NCI-H526 treated with DMSO at 0.1 percent for 48 hours (cell line): Measurements from ENCODE around the gene ADD3.
"Not testable (repeated sequence)": the region's sequence is repeated elsewhere in the genome, so short reads cannot be mapped to it uniquely, and the experiment has no call there.

Experiments
- DNase-seq: peaks from one replicate; lab custom pipeline; 2025; lab: John Stamatoyannopoulos, UW

ADD3 gene

DNA sequence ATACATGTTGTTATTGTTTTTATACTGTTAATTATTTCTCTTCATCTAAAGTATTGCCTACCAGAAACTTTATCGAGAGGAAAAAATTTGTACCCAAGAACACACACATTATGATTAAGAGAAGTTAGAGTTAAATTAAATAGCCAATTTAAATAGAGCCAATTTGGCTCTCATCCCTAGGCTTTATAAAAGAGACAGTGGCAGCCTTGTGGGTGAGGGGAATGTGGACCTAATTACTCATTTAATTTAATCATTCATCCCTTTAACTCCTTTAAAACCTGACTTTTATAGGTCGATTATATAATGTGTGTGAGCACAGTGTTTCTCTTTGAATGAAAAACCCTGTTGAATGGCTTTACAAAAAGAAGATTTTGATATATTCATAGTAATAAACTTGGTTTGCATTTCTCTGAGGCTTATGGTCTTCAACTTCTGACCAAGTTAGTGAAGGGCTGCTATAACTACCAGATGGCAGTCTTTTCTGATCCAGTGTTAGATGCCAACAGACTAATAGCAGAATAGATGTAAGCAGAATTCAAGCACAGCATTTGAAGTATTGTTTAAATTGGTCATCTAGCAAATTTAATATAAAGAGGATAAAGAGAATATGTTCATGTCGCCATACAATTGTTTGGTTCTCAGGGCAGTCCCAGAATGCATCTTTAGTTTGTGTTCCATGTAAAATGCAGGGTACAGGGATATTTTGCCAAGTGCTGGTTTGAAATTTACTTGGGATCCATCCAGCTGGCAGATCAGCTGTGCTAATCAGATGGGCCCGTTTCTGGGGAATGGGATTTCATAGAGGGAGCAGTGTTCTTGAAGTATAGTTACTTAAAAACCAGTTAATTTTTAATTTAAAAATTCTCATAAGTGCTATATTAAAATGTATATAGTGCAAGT lies 25.3 kb downstream of the ADD3 start:
- no peak for DNase-seq

GRCh38 chr10:110033701-110034235 lies 26.0 kb downstream of the ADD3 start:
- no peak for DNase-seq

DNA sequence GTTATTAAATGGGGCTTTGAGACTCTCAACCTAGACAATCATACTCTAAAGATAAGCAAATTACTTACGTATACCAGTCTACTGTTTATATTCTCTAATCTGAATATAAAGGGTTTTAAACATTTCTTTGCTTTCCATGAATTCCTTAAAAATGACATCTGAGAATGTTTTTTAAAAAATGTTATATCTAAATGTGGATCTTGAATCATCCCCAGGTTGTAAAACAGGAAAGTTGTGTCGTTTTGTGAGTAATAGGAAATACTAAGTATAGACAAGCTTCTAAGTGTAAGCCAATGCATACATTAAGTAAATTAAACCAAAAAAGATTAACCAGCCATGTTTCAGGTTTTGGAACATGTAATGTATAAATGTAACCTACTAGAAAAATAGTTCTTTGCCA lies 26.8 kb downstream of the ADD3 start:
- DNase-seq, result no peak

DNA sequence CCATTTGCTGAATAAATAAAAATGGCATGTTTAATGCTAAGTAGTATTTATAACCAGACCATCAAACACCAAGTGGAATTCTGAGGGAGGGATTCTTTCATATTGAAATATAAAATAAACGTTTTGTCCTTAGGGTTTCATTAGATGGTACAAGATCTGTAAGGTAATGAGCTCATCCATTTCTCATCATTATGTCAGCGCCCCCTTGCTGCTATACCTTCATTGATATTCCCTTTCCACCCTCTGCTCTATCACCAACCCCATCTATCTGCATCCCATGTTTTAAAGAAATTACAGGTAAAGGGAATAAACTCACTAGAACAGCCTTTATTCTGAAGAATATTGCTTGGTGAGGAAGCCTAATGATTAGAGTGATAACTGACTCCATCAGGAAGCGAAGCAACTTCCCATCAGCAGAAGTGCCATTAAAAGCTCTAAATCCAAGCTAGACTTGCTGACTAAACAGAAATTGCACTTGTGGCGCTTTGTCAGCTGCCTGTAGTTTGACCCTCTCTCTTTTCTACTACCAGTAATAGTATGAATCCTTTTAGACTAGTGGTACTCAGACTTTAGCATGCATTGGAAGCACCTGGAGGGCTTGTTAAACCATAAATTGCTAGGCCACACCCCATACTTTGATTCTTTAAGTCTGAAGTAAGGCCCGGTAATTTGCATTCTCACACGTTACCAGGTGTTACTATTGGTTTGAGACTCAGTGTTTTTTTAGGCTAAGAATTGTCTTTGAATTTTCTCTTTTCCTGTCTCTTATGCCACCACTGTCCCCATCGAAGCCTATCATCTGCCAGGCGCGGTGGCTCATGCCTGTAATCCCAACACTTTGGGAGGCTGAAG lies 27.5 kb downstream of the ADD3 start:
- no peak for DNase-seq

DNA sequence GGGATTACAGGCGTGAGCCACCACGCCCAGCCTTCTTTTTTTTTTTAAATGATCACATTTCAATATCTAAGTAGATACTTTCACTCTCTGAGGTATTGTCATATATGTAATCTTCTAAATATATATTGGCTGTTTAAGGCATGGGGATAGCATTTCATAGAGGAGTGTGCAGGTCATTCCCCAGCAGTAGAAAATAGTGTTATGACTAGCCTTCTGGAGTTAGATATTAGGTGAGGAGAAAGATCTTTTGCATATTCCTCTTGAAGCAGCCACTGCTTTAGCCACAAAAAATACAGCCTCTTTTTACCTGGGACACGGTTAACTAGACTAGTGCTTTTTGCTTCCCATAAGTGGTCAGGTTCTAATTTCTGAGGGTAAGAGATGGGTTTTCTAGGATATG lies 28.9 kb downstream of the ADD3 start:
- DNase-seq, result no peak

- DNase-seq, result no peak
Measured at GRCh38 chr10:110039254-110039653, 31.5 kb downstream of the ADD3 start.

DNA sequence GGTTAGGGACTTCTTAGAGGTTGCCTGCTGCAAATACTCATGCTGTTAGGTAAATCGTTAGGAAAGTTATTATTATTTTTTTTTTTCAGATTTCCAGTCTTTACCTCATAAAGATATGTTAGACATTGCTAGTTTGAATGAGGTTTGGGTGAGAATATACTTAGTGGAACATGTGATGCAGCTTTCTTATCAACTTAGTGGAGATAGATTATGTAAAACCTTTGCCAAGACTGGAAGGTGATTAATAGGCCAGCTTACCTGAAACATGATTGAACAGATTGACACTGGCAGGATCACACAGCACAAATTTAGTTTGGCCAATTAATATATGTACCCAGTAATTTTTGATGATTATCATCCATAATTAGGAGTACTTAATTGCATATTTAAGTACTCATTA lies 32.3 kb downstream of the ADD3 start:
- no peak for DNase-seq

- no peak for DNase-seq
Measured at GRCh38 chr10:110040767-110041478, 33.1 kb downstream of the ADD3 start.

- no peak for DNase-seq
Measured at GRCh38 chr10:110041479-110041829, 33.7 kb downstream of the ADD3 start.

GRCh38 chr10:110042181-110042580 lies 34.4 kb downstream of the ADD3 start:
- DNase-seq, result no peak

DNA sequence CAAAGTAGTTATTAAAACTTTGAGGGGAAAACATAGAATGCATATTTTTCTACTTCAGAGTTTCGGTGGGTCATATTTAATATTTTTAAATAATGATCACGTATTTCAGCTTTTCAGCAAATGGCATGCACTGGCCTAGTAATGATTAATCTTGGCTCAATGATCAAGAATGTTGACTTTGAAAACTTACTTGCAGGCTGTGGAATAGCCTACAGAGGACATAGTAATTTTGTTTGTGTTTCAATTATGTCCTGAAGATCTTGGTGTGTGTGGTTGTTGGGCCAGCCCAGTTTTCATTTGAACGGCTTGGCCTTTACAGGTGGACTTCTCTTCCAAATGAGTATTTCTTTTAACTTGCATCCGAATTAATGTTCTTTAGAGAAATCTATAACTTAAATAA lies 35.1 kb downstream of the ADD3 start:
- DNase-seq, result no peak

- no peak for DNase-seq
Measured at GRCh38 chr10:110044681-110045080, 36.9 kb downstream of the ADD3 start.

DNA sequence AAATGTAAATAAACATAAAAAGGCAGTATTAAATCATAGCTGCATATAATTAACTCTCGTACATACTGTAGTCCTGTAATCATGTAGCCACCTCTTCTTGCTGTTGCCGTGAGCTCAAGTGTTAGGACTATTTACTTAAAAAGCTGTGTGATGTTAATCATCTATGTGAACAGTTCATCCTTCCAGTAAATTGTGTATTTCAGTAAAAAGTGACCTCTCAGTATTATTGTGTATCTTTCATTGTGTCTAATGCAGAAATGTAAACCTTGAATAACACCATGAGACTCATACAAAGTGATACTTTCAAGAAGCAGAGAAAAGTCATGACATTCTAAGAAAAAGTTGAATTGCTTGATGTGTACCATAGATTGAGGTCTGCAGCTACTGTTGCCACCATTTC lies 38.0 kb downstream of the ADD3 start:
- no peak for DNase-seq

GRCh38 chr10:110048145-110048544 lies 40.4 kb downstream of the ADD3 start:
- not testable (repeated sequence) for DNase-seq

- no peak for DNase-seq
Measured at GRCh38 chr10:110048781-110049180, 41.0 kb downstream of the ADD3 start.

- not testable (repeated sequence) for DNase-seq
Measured at GRCh38 chr10:110049889-110050591, 42.3 kb downstream of the ADD3 start.

- no peak for DNase-seq
Measured at GRCh38 chr10:110051487-110051886, 43.7 kb downstream of the ADD3 start.

GRCh38 chr10:110052916-110053315 lies 45.1 kb downstream of the ADD3 start:
- DNase-seq, result no peak

DNA sequence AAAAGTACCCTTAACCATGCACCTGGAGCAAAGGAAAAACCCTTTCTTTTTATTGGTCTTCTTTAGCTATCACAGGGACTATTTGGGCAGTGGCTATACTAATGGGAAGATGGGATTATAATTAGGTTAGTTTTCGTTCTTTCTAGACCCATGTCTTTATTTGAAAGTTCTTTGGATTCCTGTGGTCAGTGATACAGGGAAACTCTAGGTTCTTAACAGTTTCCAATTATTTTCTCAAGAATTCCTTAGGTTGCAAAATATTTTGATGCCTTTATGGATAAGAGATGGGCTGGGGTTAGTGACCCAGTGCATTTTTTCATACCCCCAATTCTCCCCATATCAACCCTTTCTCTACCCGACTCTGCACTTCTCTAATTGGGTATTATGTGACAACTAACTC lies 49.0 kb downstream of the ADD3 start:
- DNase-seq, result no peak

DNA sequence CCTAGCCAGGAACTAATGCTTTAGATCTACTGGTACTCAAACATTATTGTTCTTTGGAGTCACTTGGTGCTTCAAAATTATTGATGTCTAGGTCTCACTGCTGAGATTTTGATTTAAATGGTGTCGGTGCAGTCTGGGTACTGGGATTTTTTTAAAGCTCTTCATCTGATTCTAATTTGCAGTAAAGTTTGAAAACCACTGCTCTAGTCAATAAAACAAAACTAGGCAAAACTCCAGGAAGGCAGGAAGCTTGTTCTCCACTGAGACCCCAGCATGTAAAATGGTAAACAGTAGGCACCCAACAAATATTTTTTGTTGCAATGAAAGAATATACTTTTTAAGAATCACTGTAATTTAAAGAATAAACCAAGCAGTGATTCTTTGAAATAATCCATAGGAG lies 49.7 kb downstream of the ADD3 start:
- DNase-seq, result no peak

GRCh38 chr10:110058212-110058611 lies 50.4 kb downstream of the ADD3 start:
- no peak for DNase-seq

GRCh38 chr10:110059925-110060324 lies 52.1 kb downstream of the ADD3 start:
- DNase-seq, result no peak
